NCI-H1417 (cell line): ENCODE results near the gene ASPN.

Source experiments
- DNase-seq, 3 experiments: peaks; one replicate each; lab custom pipeline; 2025; lab: John Stamatoyannopoulos, UW

ASPN gene

DNA sequence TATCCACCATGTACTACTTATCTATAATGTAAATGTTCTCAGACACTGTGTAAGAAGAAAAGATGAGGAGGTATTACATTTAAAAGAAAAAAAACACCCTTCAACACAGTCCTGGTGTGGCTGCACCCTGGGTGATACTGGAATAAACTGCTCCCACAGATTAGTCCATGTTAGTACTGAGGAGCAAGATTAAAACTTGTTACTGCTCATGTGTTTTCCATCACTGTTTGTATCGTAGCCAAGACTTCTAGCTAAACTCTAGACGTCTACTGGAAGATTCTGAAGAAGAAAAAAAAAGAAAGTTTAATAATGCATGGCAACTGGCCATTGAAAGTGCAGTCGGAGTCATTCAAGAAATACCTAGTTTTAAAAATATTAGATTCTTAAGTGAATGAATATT lies at the start of gene ASPN:
TSS of gene ASPN (minus strand) at position 178 of the 400 bp plus-strand sequence.
- DNase-seq = no peak

DNA sequence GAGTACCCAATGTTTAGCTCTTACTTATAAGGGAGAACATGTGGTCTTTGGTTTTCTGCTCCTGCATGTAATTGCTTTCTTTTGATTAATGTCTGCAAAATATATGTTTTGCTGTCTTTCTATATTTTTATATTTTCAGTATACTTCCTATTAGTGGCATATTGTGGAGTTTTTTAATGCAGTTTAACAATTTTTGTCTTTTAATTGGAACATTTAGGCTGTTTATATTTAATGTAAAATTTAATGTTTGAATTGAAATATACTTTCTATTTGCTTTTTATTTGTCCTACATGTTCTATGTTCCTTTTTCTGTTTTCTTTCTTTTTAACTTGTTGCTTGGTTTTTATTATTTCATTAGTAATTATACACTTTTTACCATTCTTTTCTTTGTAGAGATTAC lies 48.6 kb upstream of the ASPN start:
- DNase-seq = no peak

DNA sequence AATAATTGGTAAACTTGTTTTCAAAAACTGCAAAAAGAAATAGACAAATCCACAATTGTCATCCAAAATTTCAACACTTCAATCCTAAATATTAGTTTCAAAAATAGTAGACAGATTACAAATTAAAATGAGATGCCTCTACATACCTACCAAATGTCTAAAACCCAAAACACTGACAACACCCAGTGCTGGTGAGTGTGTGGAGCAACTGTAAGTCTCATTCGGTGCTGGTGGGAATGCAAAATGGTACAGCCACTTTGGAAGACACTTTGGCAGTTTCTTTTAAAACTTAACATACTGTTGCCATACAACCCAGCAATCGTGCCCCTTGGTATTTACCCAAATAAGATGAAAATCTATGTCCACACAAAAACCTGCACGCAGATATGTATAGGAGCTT lies 46.8 kb upstream of the ASPN start:
- DNase-seq = no peak

DNA sequence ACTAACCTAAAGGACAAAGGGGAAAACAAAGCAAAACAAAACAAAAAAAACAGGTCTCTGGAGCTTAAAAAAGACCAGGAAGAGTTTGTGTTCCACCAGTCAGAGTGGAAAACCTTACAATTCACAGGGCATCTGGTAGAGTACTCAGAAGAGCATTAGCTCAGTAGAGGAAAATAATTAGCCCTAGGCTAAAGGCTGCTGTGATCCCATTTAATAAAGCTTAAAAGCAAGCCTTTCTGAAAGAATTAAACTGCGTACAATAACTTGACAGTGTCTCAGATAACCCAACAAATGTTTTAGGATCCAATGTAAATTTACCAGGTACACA lies 46.2 kb upstream of the ASPN start:
- peak in 1 of 3 experiments; percentile 27 for DNase-seq

DNA sequence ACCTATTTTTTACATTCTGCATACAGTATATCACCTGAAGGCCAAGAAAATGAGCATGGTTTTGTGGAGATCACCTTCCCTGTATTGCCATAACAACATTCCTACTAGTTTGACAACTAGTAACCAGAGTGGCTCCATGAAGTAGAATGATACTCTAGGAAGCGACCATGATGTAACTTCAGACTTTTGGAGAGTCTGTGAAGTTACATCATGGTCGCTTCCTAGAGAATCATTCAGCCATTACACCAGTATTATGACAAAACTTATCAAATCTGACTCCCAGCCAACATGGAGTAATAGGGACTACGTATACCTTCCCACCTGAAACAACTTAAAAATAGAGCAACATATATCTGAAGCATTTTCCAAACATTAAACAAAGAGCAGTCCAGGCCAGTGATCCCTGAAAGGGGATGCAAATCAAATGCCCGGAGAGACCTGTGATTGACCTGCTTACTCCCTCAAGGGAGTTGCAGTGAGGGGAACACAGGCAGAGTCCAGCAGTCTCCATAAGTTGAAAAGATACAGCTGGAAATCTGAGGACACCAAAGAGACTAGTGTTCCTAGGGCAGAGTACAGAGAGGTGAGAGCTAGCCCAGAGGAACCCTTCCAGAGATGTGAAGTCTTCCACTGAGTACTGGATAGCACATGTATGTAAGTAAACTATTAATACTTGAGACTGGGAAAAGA lies 45.7 kb upstream of the ASPN start:
- peak in 1 of 3 experiments; percentile 27 for DNase-seq

DNA sequence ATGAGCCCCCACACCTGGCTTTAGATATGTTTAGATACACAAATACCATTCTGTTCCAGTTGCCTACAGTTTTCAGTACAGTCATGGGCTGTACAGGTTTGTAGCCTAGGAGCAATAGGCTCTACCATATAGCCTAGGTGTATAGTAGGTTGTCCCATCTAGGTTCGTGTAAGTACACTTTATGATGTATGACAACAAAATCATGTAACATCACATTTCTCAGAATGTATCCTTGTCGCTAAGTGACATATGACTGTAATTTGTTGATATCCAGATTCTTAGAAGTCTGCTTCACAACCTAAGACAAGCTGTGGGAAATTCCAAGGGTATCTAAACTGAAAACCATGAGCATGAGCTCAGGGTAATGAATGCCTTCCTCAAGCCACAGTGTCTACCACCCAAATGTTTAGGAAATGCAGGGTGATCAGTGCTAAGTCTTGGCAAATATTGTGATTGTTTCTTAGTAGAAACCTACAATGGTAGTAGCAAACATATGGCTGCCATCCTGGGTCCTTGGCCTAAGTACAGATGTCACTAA lies 45.1 kb upstream of the ASPN start:
- no peak for DNase-seq

DNA sequence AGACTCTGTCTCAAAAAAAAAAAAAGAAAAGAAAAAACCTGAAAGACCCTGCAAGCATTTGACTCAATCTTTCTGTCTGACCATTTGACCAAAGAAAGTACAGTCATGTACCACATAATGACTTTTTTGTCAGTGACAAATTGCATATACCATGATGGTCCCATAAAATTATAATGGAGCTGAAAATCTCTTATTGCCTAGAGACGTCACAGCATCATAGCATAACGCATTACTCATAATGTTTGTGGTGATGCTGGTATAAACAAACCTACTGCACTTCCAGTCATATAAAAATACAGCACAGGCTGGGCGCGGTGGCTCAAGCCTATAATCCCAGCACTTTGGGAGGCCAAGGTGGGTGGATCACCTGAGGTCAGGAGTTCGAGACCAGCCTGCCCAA lies 43.0 kb upstream of the ASPN start:
- DNase-seq = no peak

DNA sequence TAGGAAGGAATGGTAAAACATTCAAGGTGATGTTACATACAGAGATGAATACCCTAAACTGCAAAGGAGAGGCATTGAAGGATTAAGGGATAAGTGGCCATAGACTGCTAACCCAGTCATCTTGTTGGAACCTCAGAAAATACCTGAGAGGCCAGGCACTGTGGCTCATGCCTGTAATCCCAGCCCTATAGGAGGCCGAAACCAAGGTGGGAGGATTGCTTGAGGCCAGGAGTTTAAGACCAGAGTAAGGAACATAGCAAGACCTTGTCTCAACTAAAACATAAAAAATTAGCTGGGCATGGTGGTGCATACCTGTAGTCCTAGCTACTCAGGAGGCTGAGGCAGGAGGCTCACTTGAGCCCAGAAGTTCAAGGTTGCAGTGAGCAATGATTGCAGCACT lies 42.6 kb upstream of the ASPN start:
- no peak for DNase-seq

DNA sequence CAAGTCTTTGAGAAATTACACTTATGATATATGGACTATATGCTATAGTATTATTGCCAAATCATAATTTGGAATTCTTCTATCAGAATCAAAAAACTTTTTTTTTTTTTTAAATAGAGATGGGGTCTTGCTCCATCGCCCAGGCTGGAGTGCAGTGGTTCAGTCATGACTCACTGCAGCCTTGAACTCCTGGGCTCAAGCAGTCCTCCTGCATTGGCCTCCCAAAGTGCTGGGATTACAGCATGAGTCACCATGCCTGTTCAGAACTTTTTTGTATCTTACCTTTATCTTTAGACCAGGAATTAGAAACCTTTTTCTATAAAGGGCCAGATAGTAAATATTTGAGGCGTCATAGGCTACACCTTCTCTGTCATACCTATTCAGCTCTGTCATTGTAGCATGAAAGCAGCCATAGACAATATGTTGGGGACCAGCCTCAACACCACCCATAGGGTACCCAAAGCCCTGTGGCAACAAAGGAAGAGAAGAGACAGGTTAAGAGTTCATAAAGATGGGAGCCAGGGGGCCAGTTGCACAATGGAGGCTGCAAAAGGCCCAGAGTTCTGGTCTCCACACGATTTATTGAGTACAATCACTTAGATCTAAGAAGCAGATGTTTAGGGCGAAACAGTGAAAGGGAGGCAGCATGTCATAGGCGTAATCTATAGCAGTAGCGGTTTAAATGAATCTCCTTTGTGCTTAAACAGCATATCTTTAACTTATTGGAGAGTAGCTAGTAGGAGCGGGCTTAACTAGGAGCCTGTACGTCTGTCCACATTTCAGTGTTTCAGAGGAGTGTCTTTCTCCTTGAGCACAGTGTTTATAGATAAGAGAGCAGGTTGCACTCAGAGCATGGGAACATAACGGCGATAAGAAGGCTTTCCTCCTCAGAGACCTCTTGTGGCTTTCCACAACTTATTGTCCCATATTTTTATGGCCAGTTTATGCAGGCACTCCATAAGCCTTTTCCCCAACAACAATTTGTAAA lies 41.0 kb upstream of the ASPN start:
- DNase-seq = no peak

DNA sequence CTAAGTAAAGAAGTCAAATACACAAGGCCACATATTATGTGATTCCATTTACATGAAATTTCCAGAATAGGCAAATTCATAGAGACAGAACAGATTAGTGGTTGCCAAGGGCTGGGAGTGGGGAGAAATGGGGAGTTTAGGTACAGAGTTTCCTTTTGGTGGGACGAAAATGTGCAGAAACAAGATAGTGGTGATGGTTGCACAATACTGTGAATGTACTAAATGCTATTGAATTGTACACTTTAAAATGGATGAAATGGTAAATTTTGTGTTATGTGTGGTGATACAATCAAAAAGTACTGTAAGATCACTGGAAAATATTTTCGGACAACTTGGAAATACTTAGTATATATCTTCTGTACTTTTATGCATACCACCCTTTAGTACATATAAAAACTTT lies 38.5 kb upstream of the ASPN start:
- no peak for DNase-seq

DNA sequence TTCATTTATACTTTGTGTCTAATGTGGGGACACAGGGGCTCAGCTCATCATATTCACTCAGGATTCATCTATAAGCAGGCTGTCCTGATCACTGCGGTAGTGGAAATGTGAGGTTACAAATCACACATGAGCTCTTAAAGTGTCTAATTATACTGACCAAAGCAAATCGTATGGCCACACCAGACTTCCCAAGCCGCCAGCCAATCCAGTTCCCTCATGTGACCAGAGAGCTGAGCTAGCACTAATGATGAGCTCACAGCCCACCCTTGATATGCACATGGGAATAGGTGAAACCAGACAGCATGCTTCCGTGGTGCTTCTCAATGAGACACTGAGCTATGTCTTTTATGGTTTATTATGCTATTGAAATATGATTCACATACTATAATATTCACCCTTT lies 35.9 kb upstream of the ASPN start:
- DNase-seq = no peak

DNA sequence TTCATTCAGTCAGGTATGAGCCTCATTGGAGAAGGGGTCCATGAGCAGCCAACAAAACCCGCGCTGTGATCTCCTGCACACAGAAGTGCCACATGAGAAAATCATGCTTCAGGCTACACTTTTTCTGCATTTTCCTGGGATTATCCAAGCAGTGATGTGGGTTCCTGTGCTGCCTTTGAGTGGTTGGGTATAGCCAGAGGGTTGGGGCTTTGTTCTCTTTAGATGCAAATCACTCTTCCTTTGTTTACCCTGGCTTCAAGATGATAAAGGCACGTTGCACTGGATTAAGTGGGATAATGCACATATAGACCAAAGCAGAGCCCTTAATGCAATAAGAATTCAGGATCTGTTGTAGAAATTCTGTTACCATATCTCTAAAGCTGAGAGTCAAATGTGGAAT lies 34.7 kb upstream of the ASPN start:
- peak in 1 of 3 experiments; percentile 13 for DNase-seq

DNA sequence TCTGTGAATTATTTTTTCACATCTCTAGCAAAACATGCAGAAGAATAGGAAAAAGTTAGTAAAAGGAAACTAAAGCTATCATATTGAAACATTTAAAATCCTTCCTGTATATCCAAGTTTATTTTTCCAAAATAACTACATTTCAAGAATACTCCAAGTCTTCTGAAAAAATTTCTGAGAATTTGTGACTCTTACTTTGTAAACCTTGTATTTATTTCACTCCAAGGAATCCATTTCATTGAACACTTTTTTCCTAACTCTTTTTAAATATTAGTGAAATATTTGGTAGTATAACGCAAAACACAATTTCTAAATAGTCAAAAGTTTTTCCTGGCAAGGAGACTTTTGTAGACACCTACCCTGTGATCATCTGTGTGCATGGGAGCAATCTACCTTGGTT lies 34.2 kb upstream of the ASPN start:
- DNase-seq = no peak

DNA sequence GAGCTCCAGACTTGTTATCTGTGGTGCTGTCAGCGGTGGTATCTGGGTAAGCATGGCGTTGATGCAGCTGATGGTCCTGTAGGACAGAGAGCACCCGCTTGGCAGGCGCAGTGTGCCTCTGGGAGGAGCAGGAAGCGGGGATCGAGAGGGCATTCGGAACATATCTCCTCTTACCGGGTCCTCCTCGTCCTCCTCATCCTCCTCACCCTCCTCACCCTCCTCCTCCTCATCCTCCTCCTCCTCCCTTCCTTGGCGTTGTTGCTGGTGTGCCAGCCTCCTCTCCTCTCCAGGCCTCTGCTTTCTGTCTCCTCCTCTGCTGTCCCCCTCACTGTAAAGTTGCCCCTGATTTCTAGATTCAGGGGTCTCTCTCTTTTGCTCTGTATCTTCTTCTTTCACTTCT lies 32.3 kb upstream of the ASPN start:
- no peak for DNase-seq

DNA sequence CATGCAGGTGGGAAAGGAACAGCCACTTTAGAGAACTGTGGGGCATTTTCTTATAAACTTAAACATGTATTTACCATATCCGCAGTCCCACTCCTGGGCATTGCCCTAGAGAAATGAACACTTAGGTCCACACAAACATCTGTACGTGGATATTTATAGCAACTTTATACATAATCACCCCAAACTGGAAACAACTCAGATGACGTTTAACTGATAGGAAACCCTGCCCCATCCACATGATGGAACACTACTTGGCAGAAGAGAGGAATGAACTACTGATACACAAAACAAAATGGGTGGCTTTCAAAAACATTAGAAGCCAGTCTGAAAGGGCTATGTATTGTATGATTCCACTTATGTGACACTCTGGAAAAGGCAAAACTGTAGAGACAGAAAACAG lies 31.0 kb upstream of the ASPN start:
- no peak for DNase-seq

DNA sequence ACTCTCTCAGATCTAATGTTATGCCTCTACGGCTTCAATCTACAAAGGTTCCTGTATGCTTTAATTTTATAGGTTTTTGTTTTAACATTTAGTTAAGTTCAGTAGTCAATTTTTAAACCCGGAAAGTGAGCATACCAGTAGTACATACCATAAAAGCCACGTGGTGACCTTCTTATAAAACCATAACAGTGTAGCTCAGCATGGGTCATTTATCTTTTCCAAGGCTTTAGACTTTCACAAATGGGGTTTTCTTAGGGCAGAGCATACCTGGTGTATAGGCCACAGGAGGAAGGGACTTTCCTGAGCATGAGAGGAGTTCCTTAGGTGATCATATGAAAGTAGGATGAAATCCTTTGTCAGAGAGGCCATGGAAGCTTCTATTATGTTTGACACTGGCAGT lies 30.3 kb upstream of the ASPN start:
- no peak for DNase-seq

DNA sequence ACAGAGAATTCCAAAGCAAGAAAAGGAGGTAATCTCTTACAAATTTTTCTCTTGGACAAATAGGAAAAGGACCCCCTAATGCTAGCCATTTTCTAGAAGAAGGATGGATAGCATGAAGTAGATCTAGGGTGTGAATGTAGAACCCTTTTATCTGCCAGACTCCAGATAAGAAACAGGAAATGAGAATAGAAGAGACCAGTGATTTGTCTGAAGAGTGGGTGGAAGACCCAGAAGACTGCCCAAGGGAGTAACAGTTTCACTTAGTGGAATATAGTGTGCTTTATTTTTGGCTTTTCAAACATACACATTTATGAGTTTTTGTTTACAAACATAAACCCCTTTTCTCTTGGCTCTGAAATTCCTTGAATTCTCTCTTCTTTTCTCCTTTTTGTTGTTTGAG lies 28.4 kb upstream of the ASPN start:
- DNase-seq = no peak

DNA sequence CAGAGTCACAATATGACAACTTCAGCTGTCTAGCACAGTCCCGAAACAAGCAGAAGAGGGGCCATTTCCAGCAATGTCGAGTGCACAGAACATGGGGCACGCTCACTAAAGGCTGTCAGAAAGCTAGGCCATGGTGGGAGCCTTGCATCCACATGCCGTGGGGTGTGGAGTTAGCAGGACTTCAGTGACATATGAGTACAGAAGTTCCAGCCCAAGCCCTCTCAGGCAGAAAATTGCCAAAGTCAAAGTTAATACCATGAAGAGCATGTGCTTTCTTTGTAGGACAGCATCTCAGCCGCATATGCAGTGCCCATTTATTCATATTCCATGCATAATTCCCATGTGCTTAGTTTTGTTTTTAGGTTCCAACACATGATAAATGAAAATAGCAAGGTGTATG lies 26.7 kb upstream of the ASPN start:
- DNase-seq = no peak

DNA sequence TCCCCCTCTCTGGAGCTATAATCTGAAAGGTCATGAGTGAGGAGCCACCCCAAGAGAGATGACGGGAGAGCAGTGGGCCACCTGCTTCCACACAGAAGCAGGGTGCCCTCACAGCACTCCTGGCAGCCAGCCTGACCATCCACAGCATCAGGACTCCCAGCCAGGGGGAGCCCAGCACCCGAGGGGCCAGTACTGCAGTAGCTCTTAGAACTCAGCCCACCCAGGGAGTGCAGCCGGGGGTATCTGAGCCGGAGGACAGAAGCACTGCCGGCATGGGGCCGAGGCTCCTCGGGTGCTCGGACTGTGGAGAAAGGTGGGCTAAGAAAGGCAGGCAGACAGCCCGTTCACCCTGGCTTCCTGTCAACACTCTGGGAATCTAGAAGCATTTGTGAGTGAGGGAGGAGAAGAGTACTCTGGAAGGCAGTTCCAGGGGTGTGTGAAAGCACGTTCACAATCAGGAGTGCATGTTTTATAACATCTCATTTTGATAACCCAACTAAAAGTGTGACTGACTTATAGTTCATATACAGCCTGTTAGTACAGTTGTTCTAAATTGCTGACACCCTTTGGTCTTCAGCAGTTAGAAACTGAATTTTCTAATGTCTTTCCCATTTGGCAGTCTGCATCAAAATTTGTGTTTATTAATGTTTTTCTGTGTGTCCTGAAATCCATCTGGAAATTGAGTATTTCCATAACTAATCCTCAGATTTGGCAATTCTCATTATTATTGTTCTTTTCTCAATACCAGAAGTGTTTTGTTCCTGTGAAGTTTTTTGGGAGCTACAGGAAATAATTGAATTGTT lies 25.9 kb upstream of the ASPN start:
- DNase-seq = no peak

DNA sequence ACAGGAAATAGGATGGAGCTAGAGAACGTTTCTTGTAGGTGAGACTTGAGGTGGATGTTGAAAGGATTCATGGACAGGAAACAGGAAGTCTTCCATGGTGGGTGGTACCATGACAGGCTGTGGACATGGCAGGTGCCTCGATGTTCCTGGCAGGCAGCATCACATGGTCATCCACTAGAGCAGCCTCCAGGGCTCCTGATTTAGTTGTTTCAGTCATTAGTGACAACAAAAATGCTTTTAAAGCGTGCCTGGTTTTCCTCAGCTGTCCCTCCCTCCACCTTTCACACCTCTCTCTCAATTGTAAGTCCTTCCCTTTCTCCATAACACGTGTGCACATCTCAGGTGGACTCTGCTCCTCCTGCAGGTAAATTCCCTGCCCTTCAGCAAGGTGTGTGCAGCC lies 25.2 kb upstream of the ASPN start:
- DNase-seq = no peak

DNA sequence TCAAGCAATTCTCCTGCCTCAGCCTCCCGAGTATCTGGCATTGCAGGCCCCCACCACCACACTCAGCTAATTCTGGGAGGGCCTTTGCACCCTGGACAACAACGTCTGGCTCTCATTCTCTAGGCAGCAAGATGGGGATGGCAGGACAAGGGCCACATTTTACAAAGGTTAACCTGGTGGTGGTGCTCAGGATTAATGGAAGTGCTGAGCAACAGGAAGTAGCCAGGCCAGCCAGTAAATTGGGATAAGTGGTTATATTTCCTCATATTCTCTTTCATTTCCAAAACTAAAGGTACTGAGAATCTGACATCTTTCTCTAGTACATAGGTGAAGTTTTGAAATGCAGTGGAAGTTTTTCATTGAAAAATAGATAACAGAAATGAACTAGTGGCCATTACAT lies 24.7 kb upstream of the ASPN start:
- DNase-seq = no peak

DNA sequence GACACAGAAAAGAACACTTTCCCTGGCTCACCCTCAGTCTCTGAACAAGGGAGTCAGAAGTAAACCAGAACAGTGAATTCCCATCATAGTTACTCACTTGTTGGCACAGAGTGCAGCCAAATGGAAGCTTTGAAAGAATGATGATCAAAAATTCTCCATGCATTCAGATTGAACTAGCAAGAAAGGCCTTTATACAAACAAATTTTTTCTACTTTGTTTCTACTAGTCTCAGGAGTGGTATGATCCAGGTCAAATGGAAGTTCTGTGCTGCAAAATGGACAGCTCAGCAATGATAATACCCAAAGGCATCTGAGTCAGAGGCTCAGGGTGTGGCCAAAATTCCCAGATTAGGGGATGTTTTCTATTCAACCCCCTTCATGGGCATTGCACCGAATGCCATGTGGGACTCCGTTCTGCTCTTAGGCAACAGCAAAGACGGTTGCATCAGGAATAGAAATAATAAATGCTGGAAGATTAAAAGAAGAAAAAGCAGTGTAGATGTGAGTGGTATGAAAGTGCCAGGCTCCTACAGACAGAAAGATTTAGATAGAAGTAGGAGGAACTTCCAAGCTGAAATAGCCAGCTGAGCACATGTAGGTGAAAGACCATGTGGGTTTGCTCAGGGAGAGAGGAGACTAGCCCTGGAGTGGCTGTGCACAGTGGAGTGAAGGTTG lies 24.0 kb upstream of the ASPN start:
- DNase-seq = no peak
